Measurements from ENCODE around the gene FIBIN.

FIBIN gene

DNA sequence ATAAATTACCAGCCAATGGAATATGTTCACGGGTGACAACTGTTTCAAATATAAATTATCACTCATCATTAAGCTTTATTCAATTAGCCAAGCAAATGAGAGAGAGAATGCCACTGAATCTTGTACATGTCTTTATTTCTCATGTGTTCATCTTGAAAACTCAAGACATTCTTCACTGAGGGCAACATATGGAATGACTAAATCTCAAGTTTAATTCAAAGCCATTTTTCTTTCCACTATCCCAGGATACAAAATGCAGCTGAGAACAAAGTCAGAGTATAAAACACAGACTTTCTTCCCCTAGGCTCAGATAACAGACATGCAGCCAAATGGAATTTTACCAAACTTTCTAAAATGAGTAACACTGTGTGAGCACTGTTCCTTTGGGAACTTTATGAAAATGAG is 34.7 kb downstream of the FIBIN start:
- TF ChIP-seq, protein P1, sequence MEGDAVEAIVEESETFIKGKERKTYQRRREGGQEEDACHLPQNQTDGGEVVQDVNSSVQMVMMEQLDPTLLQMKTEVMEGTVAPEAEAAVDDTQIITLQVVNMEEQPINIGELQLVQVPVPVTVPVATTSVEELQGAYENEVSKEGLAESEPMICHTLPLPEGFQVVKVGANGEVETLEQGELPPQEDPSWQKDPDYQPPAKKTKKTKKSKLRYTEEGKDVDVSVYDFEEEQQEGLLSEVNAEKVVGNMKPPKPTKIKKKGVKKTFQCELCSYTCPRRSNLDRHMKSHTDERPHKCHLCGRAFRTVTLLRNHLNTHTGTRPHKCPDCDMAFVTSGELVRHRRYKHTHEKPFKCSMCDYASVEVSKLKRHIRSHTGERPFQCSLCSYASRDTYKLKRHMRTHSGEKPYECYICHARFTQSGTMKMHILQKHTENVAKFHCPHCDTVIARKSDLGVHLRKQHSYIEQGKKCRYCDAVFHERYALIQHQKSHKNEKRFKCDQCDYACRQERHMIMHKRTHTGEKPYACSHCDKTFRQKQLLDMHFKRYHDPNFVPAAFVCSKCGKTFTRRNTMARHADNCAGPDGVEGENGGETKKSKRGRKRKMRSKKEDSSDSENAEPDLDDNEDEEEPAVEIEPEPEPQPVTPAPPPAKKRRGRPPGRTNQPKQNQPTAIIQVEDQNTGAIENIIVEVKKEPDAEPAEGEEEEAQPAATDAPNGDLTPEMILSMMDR (IDR thresholded peaks at IDR 0.05; ENCODE audit: low read depth, low read length, missing control alignments): no peak
- no peak overlapping the region for H3K27ac ChIP-seq
- no peak for DNase-seq
- no peak overlapping the region for H3K4me3 ChIP-seq (ENCODE audit: low read depth, low read length)
- H3K36me3 ChIP-seq (replicated peaks): no peaks in the 10 kb centered on the region
- in situ Hi-C loops (cut with HindIII; ENCODE audit: low pct_ligation_motif_present, low sequenced_read_pairs): no loop called here
- H3K27me3 ChIP-seq (replicated peaks): no peaks in the 10 kb centered on the region

DNA sequence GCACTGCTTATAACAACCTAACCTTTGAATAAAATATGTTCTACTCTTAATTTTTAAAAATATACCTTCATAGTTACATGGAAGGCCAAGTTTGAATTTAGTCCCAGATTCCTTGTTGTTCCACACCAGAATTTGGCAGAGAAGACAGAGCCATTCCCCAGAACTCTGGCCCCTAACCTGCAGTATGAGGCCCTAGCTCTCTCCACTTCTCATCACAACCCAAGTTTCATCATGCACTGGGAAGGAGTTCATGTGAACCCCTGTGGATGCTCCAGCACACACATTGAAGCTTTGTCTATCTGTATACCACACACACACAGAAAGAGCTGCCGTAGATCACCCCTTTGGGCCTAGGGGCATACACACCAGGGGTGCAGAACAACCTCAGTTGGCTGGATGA is 36.1 kb downstream of the FIBIN start:
- DNase-seq: no peak
- no peaks in the 10 kb centered on the region for H3K36me3 ChIP-seq (replicated peaks)
- in situ Hi-C loops (cut with HindIII; ENCODE audit: low pct_ligation_motif_present, low sequenced_read_pairs): no loop called here
- H3K4me3 ChIP-seq (ENCODE audit: low read depth, low read length): no peak overlapping the region
- H3K27ac ChIP-seq: no peak overlapping the region
- no peaks in the 10 kb centered on the region for H3K27me3 ChIP-seq (replicated peaks)
- TF ChIP-seq, protein P1 (IDR thresholded peaks at IDR 0.05; ENCODE audit: low read depth, low read length, missing control alignments): no peak

DNA sequence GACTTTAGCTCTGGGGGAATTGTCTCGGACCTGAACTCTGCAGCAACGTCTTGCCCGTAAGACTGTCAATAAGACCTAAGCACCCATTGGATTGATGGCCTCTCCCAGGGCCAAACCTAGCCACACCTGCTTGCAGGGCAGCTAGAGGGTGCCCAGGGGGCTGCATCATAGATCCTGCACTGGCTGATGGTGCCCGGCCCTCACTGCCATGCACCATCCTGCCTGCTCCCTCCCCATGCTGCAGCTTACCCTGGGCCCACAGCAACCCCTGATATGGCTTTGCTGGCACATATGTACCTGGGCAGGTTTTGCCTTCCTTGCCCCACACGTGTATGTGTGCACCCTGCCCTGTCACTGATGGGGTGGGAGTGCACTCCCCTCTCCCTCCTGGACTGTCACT is 37.8 kb downstream of the FIBIN start:
- H3K27me3 ChIP-seq (replicated peaks): no peaks in the 10 kb centered on the region
- TF ChIP-seq, protein P1 (IDR thresholded peaks at IDR 0.05; ENCODE audit: low read depth, low read length, missing control alignments): no peak

DNA sequence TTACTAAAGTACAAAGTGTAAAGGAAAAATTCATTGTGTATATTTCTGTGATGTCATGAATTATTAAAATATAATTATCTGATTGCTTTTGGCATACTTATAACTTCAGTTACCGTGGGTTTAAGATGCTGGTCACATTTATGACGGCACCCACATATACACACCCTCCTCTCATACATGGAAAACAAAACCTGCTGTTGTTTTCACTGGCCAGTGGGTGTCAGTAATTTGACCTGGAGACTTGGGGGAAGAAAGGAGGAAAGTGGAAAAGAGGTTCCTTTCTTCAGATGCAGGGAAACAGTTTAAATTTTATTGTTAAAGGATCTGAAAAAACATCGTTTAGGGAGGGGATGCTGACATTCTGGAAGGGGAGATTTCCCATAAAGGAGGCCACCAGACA is 46.0 kb downstream of the FIBIN start:
- H3K27ac ChIP-seq: no peak overlapping the region
- in situ Hi-C loops (cut with HindIII; ENCODE audit: low pct_ligation_motif_present, low sequenced_read_pairs): no loop called here
- TF ChIP-seq, protein P1 (IDR thresholded peaks at IDR 0.05; ENCODE audit: low read depth, low read length, missing control alignments): peak; percentile 25
- no peaks in the 10 kb centered on the region for H3K36me3 ChIP-seq (replicated peaks)
- DNase-seq: no peak
- no peak overlapping the region for H3K4me3 ChIP-seq (ENCODE audit: low read depth, low read length)
- H3K27me3 ChIP-seq (replicated peaks): no peaks in the 10 kb centered on the region

More for the DNA sequence above, 37.8 kb downstream of the FIBIN start:
- in situ Hi-C loops (cut with HindIII; ENCODE audit: low pct_ligation_motif_present, low sequenced_read_pairs): no loop called here
- no peak overlapping the region for H3K27ac ChIP-seq
- DNase-seq: no peak
- no peaks in the 10 kb centered on the region for H3K36me3 ChIP-seq (replicated peaks)
- no peak overlapping the region for H3K4me3 ChIP-seq (ENCODE audit: low read depth, low read length)

DNA sequence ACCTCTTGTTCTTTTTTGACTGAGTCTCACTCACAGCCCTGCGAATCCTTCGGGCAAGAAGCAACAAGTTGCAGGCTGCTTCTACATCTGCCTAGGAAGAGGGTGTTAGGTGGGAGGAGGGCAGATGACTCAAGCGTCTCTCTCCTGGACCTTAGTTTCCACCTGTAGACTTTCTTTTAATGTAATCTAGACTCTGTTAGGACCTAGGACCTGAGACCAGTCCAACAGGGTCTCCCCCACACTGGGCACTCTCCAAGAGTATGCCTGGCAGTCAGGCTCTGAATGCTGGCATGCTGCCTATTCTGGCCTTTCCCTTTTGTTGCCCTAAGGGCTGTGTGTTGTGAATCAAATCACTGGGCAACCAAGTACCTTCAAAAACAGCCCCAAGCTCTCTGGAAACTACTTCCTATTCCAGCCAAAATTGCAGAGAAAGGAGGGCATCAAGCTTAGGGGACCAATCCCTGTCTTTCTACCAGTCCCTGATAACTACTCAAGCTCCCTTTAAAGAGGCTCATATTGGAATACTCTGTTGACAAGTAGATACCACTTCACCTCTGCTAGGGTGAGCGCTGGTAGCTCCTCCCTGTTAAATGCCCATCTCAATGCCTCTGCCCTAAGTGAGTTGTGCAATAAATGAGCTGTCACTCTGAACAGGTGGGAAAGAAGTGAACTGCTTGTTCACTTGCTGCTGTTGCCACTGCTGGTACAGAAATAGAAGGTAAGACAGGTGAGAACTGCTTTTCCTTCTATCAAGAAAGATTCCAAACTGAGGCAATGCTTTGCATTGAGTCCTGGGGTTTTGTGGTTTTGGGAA is 46.6 kb downstream of the FIBIN start, which contains the start of gene BBOX1:
Gene BBOX1, plus strand, starts transcription at position 514 of the 814 bp plus-strand sequence. CDS start 14,616 bp downstream, outside the sequence.
- in situ Hi-C loops (cut with HindIII; ENCODE audit: low pct_ligation_motif_present, low sequenced_read_pairs): no loop called here
- DNase-seq: no peak
- TF ChIP-seq, protein P1 (IDR thresholded peaks at IDR 0.05; ENCODE audit: low read depth, low read length, missing control alignments): no peak
- Histone ChIP-seq H3K4me3 (ENCODE audit: low read depth, low read length) (no peak within 1 kb of the TSS), H3K27me3 (replicated peaks) (no peaks in the 10 kb centered on the region), H3K36me3 (replicated peaks) (no peaks in the 10 kb centered on the region), H3K27ac (no peak within 1 kb of the TSS)

Data from brain microvascular endothelial cell (primary cell).